ENCODE data around the gene ZBTB21. TPM values are rescaled to one million over a fixed set of nuclear protein-coding genes. Genes with fewer than 3 reads are reported as not detected.

Gene ZBTB21
- total RNA-seq, 4 donors from 2014 or later: 5.2 to 19.5 (median 9.7) TPM

DNA sequence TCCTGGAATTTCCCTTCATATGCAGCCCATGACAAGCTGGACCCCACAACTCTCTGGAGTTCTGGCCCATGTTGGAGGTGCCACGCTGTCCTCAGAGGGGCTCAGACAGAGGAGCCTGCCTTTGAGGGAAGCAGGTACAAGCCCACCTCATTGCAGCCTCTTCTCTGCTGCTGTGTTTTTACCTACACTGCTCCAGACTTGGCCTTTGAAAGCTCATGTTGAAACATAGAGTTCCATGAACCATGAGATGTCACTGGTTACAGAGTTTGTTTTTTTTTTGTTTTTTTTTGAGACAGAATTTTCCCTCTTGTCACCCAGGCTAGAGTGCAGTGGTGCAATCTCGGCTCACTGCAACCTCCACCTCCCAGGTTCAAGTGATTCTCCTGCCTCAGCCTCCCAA lies 22.1 kb upstream of the ZBTB21 start:
- Histone ChIP-seq H3K36me3 (no peaks in the 10 kb centered on the region), H3K4me3 (no peak overlapping the region), H3K9me3 (no peaks in the 10 kb centered on the region), H3K27me3 (no peaks in the 10 kb centered on the region), H3K27ac (no peak overlapping the region), H3K4me1 (peaks cover 0 to 11% (median 5%) of the 10 kb centered on the region in 4 donors)
- TF ChIP-seq, protein P1, sequence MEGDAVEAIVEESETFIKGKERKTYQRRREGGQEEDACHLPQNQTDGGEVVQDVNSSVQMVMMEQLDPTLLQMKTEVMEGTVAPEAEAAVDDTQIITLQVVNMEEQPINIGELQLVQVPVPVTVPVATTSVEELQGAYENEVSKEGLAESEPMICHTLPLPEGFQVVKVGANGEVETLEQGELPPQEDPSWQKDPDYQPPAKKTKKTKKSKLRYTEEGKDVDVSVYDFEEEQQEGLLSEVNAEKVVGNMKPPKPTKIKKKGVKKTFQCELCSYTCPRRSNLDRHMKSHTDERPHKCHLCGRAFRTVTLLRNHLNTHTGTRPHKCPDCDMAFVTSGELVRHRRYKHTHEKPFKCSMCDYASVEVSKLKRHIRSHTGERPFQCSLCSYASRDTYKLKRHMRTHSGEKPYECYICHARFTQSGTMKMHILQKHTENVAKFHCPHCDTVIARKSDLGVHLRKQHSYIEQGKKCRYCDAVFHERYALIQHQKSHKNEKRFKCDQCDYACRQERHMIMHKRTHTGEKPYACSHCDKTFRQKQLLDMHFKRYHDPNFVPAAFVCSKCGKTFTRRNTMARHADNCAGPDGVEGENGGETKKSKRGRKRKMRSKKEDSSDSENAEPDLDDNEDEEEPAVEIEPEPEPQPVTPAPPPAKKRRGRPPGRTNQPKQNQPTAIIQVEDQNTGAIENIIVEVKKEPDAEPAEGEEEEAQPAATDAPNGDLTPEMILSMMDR (IDR thresholded peaks at IDR 0.05): no peak
- TF ChIP-seq POLR2A (IDR thresholded peaks at IDR 0.05) (no peak), EP300 (IDR thresholded peaks at IDR 0.05; ENCODE audit: low read depth) (no peak), POLR2AphosphoS5 (IDR thresholded peaks at IDR 0.05) (no peak)
- DNase-seq: no peak
- intact Hi-C loops (cut with DNase I; ENCODE audit: low total_unique reads) (no loop called here), in situ Hi-C loops (cut with MboI; ENCODE audit: low pct_ligation_motif_present in 1 of 4, low pct_unique_long_range_greater_than_20kb in 1 of 4, low sequenced_read_pairs in 3 of 4) (no loop called here)
- WGBS, 2 donors (ENCODE audit: low coverage in 1 of 2): 60 to 91% methylated on average over 1 to 2 of the region's 2 CpGs

DNA sequence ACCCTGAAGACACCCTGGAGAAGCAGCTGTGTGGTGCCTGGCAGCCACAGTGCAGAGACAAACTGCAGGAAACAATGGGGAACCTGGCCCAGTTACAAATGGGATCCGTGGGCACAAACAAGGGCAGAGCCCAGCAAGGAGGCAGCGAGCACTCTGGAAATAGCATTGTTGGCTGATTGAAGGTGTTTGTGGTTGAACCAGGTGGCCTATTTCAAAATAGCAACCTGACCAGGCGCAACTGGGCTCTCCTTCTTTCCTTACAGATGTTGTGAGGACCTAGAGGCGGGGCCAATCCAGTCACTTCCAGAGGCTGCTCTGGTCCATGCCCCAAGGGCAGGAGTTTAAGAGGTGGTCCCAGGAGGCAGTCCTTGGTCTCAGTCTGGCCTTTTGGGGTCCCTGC lies 21.7 kb upstream of the ZBTB21 start:
- WGBS, 2 donors (ENCODE audit: low coverage in 1 of 2): 60% methylated on average over 3 of the region's 4 CpGs; no CpG with 5 or more reads in 1 of the 2 donors
- Histone ChIP-seq H3K27ac (no peak overlapping the region), H3K27me3 (no peaks in the 10 kb centered on the region), H3K9me3 (no peaks in the 10 kb centered on the region), H3K4me1 (peaks cover 0 to 11% (median 5%) of the 10 kb centered on the region in 4 donors), H3K36me3 (no peaks in the 10 kb centered on the region), H3K4me3 (no peak overlapping the region)
- no peak for DNase-seq
- TF ChIP-seq EP300 (IDR thresholded peaks at IDR 0.05; ENCODE audit: low read depth) (no peak), POLR2AphosphoS5 (IDR thresholded peaks at IDR 0.05) (no peak), POLR2A (IDR thresholded peaks at IDR 0.05) (no peak)
- TF ChIP-seq, protein P1 (IDR thresholded peaks at IDR 0.05): no peak
- in situ Hi-C loops (cut with MboI; ENCODE audit: low pct_ligation_motif_present in 1 of 4, low pct_unique_long_range_greater_than_20kb in 1 of 4, low sequenced_read_pairs in 3 of 4) (no loop called here), intact Hi-C loops (cut with DNase I; ENCODE audit: low total_unique reads) (no loop called here)

DNA sequence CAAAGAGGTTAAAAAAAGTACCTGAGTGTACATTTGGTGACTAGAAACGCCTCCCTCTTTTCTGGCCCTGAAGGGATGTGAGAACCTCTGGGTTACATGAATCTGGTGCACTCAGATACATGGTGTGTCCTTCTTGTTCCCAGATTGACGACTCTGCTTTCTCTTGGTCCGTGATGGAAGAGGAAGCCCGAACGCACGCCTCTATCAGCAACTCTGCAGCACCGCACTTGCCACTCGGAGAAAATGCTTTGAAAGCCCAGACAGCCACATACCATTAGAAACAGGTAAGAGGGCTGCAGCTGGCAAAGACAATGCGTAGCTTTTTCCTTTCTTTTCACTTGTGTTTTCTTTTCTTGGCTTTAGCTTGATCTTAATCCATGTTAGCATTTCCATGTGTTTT lies 21.1 kb upstream of the ZBTB21 start:
- Histone ChIP-seq H3K4me1 (peaks cover 0 to 11% (median 5%) of the 10 kb centered on the region in 4 donors), H3K4me3 (no peak overlapping the region), H3K27me3 (no peaks in the 10 kb centered on the region), H3K9me3 (no peaks in the 10 kb centered on the region), H3K27ac (no peak overlapping the region), H3K36me3 (no peaks in the 10 kb centered on the region)
- 86 to 94% methylated on average over 8 to 9 of the region's 9 CpGs for WGBS, 2 donors (ENCODE audit: low coverage in 1 of 2)
- no peak for DNase-seq
- intact Hi-C loops (cut with DNase I; ENCODE audit: low total_unique reads): no loop called here
- no peak for TF ChIP-seq EP300 (IDR thresholded peaks at IDR 0.05; ENCODE audit: low read depth)
- no peak for TF ChIP-seq POLR2AphosphoS5 (IDR thresholded peaks at IDR 0.05)
- in situ Hi-C loops (cut with MboI; ENCODE audit: low pct_ligation_motif_present in 1 of 4, low pct_unique_long_range_greater_than_20kb in 1 of 4, low sequenced_read_pairs in 3 of 4): no loop called here

GRCh38 chr21:42030311-42030710 lies 20.2 kb upstream of the ZBTB21 start:
- no peak for DNase-seq
- in situ Hi-C loops (cut with MboI; ENCODE audit: low pct_ligation_motif_present in 1 of 4, low pct_unique_long_range_greater_than_20kb in 1 of 4, low sequenced_read_pairs in 3 of 4) (no loop called here), intact Hi-C loops (cut with DNase I; ENCODE audit: low total_unique reads) (no loop called here)
- TF ChIP-seq EP300 (IDR thresholded peaks at IDR 0.05; ENCODE audit: low read depth): no peak
- no peak for TF ChIP-seq POLR2AphosphoS5 (IDR thresholded peaks at IDR 0.05)
- TF ChIP-seq, protein P1 (IDR thresholded peaks at IDR 0.05): no peak
- TF ChIP-seq POLR2A (IDR thresholded peaks at IDR 0.05): no peak
- H3K27ac ChIP-seq: no peak overlapping the region
- no peaks in the 10 kb centered on the region for H3K9me3 ChIP-seq
- H3K4me1 ChIP-seq: peaks cover 0 to 11% (median 5%) of the 10 kb centered on the region in 4 donors
- no peaks in the 10 kb centered on the region for H3K27me3 ChIP-seq
- 83% methylated on average over 4 of the region's 4 CpGs; no CpG with 5 or more reads in 1 of the 2 donors for WGBS, 2 donors (ENCODE audit: low coverage in 1 of 2)
- no peaks in the 10 kb centered on the region for H3K36me3 ChIP-seq
- H3K4me3 ChIP-seq: no peak overlapping the region

Measured in transverse colon (tissue), 4 donors.